HepG2 (cell line): ENCODE results near the gene PRR30. TPM values are rescaled to one million over a fixed set of nuclear protein-coding genes. Genes with fewer than 3 reads are reported as not detected.

ENCODE experiments used
- CCAR2 ChIP-seq: fragments of 200-400 bp; formaldehyde crosslinking; optimal IDR thresholded peaks from 2 replicates; pipeline ENCODE3; 2018; ENCODE audit warnings: low read depth, mild to moderate bottlenecking, low read length, moderate library complexity
- HNRNPH1 ChIP-seq: fragments of 200-400 bp; formaldehyde crosslinking; optimal IDR thresholded peaks from 2 replicates; pipeline ENCODE3; 2017; ENCODE audit warnings: mild to moderate bottlenecking, low read depth, low read length
- NFE2L1 ChIP-seq: sonication (generic); formaldehyde crosslinking; IDR thresholded peaks from 2 replicates; pipeline ENCODE4 v1.4.0; 2020; ENCODE audit warnings: missing genetic modification reagents, mild to moderate bottlenecking, borderline replicate concordance
- NR2F2 ChIP-seq: IDR thresholded peaks from 2 replicates; pipeline ENCODE4 v1.6.1; 2012; ENCODE audit warnings: low read depth, inconsistent platforms, borderline replicate concordance
- RELA ChIP-seq: sonication (generic); formaldehyde crosslinking; IDR thresholded peaks from 2 replicates; pipeline ENCODE4 v1.4.0; 2020; ENCODE audit warnings: missing genetic modification reagents
- SRSF4 ChIP-seq: fragments of 200-400 bp; formaldehyde crosslinking; IDR thresholded peaks from one replicate; pipeline ENCODE4 v1.6.1; 2018; ENCODE audit warnings: mild to moderate bottlenecking, low read depth, low read length, moderate library complexity; ENCODE audit not compliant: poor library complexity, severe bottlenecking
- TOE1 ChIP-seq: sonication (generic); formaldehyde crosslinking; IDR thresholded peaks from 2 replicates; pipeline ENCODE4 v1.4.0; 2020; ENCODE audit warnings: mild to moderate bottlenecking, missing genetic modification reagents
- ZBTB7A ChIP-seq: sonication (generic); formaldehyde crosslinking; IDR thresholded peaks from 2 replicates; pipeline ENCODE4 v1.8.0; 2022; ENCODE audit warnings: mild to moderate bottlenecking, missing genetic modification reagents
- ZNF10 ChIP-seq: sonication (generic); formaldehyde crosslinking; IDR thresholded peaks from 2 replicates; pipeline ENCODE4 v1.4.0; 2020; ENCODE audit warnings: mild to moderate bottlenecking, low read depth, missing genetic modification reagents, borderline replicate concordance
- ZNF264 ChIP-seq: sonication (generic); formaldehyde crosslinking; IDR thresholded peaks from 2 replicates; pipeline ENCODE4 v1.4.0; 2020; ENCODE audit warnings: missing genetic modification reagents
- ZNF816 ChIP-seq: sonication (generic); formaldehyde crosslinking; IDR thresholded peaks from 2 replicates; pipeline ENCODE4 v1.8.0; 2022; ENCODE audit warnings: missing genetic modification reagents, mild to moderate bottlenecking, borderline replicate concordance
- ZNF850 ChIP-seq: sonication (generic); formaldehyde crosslinking; conservative IDR thresholded peaks from 2 replicates; pipeline ENCODE4 v1.9.0; 2021; ENCODE audit warnings: mild to moderate bottlenecking, missing genetic modification reagents
- polyA plus RNA-seq, 8 experiments: library from polyadenylated mRNA; depleted of rRNA in 3 of 8; stranded (reverse) in 7 of 8; unstranded in 1 of 8; fragments of >200 nt; fragmentation: Illumina TruSeq in 4 of 8; extraction: Trizol in 4 of 8; gene quantifications; 2 replicates each; pipeline versions ENCODE4 v1.2.1 to v1.2.3, GENCODE V29; 2011 to 2016; ENCODE audit warnings: low read depth in 4 of 8, missing spikeins in 1 of 8, mixed read lengths in 1 of 8; ENCODE audit not compliant: insufficient read depth in 1 of 8
- total RNA-seq, 5 experiments: library from RNA; depleted of rRNA; stranded (reverse); fragments of >200 nt; fragmentation: Illumina TruSeq; extraction: Trizol; gene quantifications; 2 replicates each; pipeline ENCODE4 v1.2.3, GENCODE V29; 2016; ENCODE audit warnings: low read depth in 1 of 5
- TF ChIP-seq, protein P1 (sequence below): sonication (generic); formaldehyde crosslinking; IDR thresholded peaks from 2 replicates; pipeline ENCODE4 v1.5.1; 2020; ENCODE audit warnings: mild to moderate bottlenecking, missing genetic modification reagents, borderline replicate concordance
- TF ChIP-seq, protein P2 (sequence below): sonication (generic); formaldehyde crosslinking; IDR thresholded peaks from 2 replicates; pipeline ENCODE4 v1.4.0; 2020; ENCODE audit warnings: missing genetic modification reagents, borderline replicate concordance
- TF ChIP-seq, protein P3 (sequence below): sonication (generic); formaldehyde crosslinking; IDR thresholded peaks from 2 replicates; pipeline ENCODE4 v1.4.0; 2020; ENCODE audit warnings: mild to moderate bottlenecking, missing genetic modification reagents
- TF ChIP-seq, protein P4 (sequence below): sonication (generic); formaldehyde crosslinking; IDR thresholded peaks from 2 replicates; pipeline ENCODE4 v1.4.0; 2020; ENCODE audit warnings: missing genetic modification reagents
- TF ChIP-seq, protein P5 (sequence below): sonication (generic); formaldehyde crosslinking; IDR thresholded peaks from 2 replicates; pipeline ENCODE4 v1.8.0; 2023; ENCODE audit warnings: mild to moderate bottlenecking, missing genetic modification reagents

The PRR30 gene
- total and polyA plus RNA-seq, 2 of the 13 experiments (the other 11 are each of a cell fraction or from before 2014, with no cell fraction given), result not detected

DNA sequence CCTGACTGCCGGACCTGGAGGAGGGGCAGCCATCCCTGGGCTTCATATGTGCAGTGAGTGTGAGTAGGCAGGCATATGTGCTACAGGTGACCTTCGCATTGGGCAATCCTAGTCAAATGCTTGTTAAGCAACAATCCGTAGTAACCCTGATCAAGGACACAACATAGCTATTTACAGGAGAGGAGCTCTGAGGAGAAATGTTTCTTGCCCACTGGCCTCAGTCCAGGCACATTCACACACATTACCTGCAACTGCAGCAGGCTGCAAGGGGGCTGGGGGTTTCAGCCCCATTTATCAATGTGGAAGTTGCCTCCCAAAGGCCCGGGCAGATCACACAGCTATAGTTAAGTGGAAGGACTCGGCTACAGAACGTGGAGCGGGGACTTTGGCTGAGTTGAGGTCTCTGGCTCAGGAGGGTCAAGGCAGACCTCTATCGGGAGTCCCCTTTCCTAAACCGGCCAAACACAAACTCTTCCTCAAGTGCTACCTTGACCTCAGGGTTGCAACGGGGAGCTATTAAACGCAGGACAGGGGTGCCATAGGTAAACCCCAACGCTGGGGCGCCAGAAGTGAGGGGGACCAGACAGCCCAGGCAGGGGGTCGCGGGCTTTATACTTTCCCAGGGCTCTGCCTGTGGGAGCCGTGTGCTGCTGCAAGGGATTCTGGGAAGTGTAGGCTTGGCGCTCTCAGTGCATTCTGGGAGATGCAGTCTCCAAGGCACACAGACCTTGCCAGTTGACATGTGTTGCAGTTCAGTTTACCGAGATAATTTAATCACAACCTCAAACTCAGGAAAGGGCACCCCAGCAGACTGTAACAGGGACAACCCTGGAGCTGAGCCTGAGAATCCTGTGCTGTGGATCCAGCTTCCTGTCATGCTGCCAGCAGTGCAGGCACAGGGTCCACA lies 43.2 kb downstream of the PRR30 start (continued):
- TF ChIP-seq NFE2L1 (CRISPR knock-in tag) (no peak), RELA (CRISPR knock-in tag) (no peak), ZNF264 (CRISPR knock-in tag) (peak; percentile 95), TOE1 (CRISPR knock-in tag) (no peak), ZNF850 (CRISPR knock-in tag) (no peak), SRSF4 (no peak), ZBTB7A (CRISPR knock-in tag) (peak; percentile 80), ZNF10 (CRISPR knock-in tag) (no peak; the same call in 1 of the 2 replicates), CCAR2 (no peak), NR2F2 (0 out of 2 replicates have a peak, but pooled peaks have one; percentile 35), ZNF816 (CRISPR knock-in tag) (peak; percentile 74; the same call in 1 of the 2 replicates), HNRNPH1 (peak; percentile 50)
- TF ChIP-seq, protein P1, sequence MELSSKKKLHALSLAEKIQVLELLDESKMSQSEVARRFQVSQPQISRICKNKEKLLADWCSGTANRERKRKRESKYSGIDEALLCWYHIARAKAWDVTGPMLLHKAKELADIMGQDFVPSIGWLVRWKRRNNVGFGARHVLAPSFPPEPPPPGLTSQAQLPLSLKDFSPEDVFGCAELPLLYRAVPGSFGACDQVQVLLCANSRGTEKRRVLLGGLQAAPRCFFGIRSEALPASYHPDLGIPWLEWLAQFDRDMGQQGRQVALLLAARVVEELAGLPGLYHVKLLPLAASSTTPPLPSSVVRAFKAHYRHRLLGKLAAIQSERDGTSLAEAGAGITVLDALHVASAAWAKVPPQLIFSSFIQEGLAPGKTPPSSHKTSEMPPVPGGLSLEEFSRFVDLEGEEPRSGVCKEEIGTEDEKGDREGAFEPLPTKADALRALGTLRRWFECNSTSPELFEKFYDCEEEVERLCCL (CRISPR knock-in tag), result no peak; the same call in 1 of the 2 replicates
- TF ChIP-seq, protein P2, sequence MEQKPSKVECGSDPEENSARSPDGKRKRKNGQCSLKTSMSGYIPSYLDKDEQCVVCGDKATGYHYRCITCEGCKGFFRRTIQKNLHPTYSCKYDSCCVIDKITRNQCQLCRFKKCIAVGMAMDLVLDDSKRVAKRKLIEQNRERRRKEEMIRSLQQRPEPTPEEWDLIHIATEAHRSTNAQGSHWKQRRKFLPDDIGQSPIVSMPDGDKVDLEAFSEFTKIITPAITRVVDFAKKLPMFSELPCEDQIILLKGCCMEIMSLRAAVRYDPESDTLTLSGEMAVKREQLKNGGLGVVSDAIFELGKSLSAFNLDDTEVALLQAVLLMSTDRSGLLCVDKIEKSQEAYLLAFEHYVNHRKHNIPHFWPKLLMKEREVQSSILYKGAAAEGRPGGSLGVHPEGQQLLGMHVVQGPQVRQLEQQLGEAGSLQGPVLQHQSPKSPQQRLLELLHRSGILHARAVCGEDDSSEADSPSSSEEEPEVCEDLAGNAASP (CRISPR knock-in tag), result peak; percentile 96
- TF ChIP-seq, protein P3, sequence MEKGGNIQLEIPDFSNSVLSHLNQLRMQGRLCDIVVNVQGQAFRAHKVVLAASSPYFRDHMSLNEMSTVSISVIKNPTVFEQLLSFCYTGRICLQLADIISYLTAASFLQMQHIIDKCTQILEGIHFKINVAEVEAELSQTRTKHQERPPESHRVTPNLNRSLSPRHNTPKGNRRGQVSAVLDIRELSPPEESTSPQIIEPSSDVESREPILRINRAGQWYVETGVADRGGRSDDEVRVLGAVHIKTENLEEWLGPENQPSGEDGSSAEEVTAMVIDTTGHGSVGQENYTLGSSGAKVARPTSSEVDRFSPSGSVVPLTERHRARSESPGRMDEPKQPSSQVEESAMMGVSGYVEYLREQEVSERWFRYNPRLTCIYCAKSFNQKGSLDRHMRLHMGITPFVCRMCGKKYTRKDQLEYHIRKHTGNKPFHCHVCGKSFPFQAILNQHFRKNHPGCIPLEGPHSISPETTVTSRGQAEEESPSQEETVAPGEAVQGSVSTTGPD (CRISPR knock-in tag), result no peak
- TF ChIP-seq, protein P4, sequence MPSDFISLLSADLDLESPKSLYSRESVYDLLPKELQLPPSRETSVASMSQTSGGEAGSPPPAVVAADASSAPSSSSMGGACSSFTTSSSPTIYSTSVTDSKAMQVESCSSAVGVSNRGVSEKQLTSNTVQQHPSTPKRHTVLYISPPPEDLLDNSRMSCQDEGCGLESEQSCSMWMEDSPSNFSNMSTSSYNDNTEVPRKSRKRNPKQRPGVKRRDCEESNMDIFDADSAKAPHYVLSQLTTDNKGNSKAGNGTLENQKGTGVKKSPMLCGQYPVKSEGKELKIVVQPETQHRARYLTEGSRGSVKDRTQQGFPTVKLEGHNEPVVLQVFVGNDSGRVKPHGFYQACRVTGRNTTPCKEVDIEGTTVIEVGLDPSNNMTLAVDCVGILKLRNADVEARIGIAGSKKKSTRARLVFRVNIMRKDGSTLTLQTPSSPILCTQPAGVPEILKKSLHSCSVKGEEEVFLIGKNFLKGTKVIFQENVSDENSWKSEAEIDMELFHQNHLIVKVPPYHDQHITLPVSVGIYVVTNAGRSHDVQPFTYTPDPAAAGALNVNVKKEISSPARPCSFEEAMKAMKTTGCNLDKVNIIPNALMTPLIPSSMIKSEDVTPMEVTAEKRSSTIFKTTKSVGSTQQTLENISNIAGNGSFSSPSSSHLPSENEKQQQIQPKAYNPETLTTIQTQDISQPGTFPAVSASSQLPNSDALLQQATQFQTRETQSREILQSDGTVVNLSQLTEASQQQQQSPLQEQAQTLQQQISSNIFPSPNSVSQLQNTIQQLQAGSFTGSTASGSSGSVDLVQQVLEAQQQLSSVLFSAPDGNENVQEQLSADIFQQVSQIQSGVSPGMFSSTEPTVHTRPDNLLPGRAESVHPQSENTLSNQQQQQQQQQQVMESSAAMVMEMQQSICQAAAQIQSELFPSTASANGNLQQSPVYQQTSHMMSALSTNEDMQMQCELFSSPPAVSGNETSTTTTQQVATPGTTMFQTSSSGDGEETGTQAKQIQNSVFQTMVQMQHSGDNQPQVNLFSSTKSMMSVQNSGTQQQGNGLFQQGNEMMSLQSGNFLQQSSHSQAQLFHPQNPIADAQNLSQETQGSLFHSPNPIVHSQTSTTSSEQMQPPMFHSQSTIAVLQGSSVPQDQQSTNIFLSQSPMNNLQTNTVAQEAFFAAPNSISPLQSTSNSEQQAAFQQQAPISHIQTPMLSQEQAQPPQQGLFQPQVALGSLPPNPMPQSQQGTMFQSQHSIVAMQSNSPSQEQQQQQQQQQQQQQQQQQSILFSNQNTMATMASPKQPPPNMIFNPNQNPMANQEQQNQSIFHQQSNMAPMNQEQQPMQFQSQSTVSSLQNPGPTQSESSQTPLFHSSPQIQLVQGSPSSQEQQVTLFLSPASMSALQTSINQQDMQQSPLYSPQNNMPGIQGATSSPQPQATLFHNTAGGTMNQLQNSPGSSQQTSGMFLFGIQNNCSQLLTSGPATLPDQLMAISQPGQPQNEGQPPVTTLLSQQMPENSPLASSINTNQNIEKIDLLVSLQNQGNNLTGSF (CRISPR knock-in tag), result no peak; the same call in none of the 2 replicates
- TF ChIP-seq, protein P5, sequence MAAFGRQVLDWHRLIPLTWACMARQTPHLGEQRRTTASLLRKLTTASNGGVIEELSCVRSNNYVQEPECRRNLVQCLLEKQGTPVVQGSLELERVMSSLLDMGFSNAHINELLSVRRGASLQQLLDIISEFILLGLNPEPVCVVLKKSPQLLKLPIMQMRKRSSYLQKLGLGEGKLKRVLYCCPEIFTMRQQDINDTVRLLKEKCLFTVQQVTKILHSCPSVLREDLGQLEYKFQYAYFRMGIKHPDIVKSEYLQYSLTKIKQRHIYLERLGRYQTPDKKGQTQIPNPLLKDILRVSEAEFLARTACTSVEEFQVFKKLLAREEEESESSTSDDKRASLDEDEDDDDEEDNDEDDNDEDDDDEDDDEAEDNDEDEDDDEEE (CRISPR knock-in tag), result peak; percentile 96; the same call in 1 of the 2 replicates
